ENCODE measurements around the gene RRAS2. TPM values are rescaled to one million over a fixed set of nuclear protein-coding genes. Genes with fewer than 3 reads are reported as not detected.
"Not testable (repeated sequence)": the region's sequence is repeated elsewhere in the genome, so short reads cannot be mapped to it uniquely, and the experiment has no call there.

The RRAS2 gene
- polyA plus RNA-seq, 3 donors = 0.19 to 0.31 TPM; not detected in 1

DNA sequence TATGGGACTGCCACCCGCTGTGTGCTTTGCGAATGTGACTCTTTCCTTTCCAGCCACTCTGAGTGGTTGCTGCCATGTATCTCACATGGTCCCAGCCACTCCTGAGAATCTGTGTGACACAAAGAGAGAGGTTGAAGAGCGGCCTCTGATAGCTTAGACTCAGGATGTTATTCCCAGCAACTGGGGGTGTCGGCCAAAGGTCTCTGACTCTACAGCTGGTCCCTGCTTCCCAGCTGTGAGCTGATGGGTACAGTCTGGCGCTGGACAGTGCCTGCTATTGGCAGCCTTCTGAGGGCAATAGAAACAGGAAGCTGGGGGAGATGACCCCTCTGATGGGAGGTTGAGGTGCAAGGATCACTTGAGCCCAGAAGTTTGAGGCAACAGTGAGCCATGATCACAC lies 105.1 kb downstream of the RRAS2 start:
- Histone ChIP-seq H3K27ac (ENCODE audit: low read depth in 1 of 2, low read length in 2 of 2) (no peak overlapping the region), H3K4me3 (replicated peaks in 1 of 3; ENCODE audit: low read depth in 2 of 3, low read length in 3 of 3) (no peak overlapping the region), H2AFZ (ENCODE audit: insufficient read depth, low read depth, low read length, poor library complexity, severe bottlenecking) (no peak overlapping the region), H3K4me1 (ENCODE audit: control insufficient read depth in 1 of 2, insufficient read depth in 2 of 2, low read length in 2 of 2) (no peaks in the 10 kb centered on the region), H4K20me1 (ENCODE audit: insufficient read depth, low read length) (no peaks in the 10 kb centered on the region), H3K79me2 (ENCODE audit: insufficient read depth, low read length) (no peaks in the 10 kb centered on the region), H3K4me2 (replicated peaks; ENCODE audit: extremely low read depth, low read length, poor library complexity, severe bottlenecking) (no peak overlapping the region), H3K36me3 (replicated peaks in 1 of 2; ENCODE audit: control insufficient read depth in 1 of 2, insufficient read depth in 2 of 2, low read length in 2 of 2) (no peaks in the 10 kb centered on the region), H3K27me3 (ENCODE audit: control insufficient read depth in 2 of 2, insufficient read depth in 2 of 2, low read length in 2 of 2) (peaks cover 2 to 4% of the 10 kb centered on the region in 2 donors), H3K9ac (ENCODE audit: insufficient read depth, low read length, poor library complexity, severe bottlenecking) (no peak overlapping the region), H3K9me3 (replicated peaks in 1 of 2; ENCODE audit: control insufficient read depth in 1 of 2, insufficient read depth in 1 of 2, low read length in 2 of 2) (no peaks in the 10 kb centered on the region)
- peaks cover 10 to 14% (median 13%) of the 10 kb centered on the region in 3 donors for H3K27me3 Mint-ChIP-seq (ENCODE audit: low read depth in 3 of 3)
- peaks cover 0 to 2% (median 0%) of the 10 kb centered on the region in 7 donors for H3K9me3 Mint-ChIP-seq
- DNase-seq = no peak
- no peak overlapping the region for H3K4me3 Mint-ChIP-seq
- H3K36me3 Mint-ChIP-seq = no peaks in the 10 kb centered on the region
- no peak overlapping the region for H3K27ac Mint-ChIP-seq
- TF ChIP-seq, protein P1, sequence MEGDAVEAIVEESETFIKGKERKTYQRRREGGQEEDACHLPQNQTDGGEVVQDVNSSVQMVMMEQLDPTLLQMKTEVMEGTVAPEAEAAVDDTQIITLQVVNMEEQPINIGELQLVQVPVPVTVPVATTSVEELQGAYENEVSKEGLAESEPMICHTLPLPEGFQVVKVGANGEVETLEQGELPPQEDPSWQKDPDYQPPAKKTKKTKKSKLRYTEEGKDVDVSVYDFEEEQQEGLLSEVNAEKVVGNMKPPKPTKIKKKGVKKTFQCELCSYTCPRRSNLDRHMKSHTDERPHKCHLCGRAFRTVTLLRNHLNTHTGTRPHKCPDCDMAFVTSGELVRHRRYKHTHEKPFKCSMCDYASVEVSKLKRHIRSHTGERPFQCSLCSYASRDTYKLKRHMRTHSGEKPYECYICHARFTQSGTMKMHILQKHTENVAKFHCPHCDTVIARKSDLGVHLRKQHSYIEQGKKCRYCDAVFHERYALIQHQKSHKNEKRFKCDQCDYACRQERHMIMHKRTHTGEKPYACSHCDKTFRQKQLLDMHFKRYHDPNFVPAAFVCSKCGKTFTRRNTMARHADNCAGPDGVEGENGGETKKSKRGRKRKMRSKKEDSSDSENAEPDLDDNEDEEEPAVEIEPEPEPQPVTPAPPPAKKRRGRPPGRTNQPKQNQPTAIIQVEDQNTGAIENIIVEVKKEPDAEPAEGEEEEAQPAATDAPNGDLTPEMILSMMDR (IDR thresholded peaks at IDR 0.05) = no peak
- intact Hi-C loops (cut with micrococcal nuclease) = loop anchor here in 1 of 2 donors (10.0 kb wide), 1 partner anchor 479 kb away; no protein-coding TSS in a partner anchor
- 92% methylated on average over 5 of the region's 5 CpGs for WGBS (ENCODE audit: insufficient coverage)
- no peaks in the 10 kb centered on the region for H3K4me1 Mint-ChIP-seq

DNA sequence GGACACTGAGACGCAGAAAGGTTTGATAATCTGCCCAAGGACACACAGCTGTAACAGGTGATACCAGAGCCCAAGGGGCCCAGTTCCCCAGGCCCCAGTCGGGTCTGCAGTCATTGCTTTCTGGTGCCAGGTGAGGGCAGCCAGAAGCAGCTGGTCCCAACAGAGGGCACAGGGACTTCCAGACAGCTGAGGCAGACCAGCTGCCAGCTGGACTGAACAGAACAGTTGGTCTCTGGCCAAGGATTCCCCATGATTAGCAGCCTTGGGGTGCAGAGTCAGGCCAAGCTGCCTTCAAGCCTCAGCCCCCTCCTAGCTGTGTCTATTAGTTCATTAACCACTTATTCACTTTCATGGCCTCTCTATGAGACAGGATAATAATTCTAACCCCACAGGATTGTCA lies 105.6 kb downstream of the RRAS2 start:
- H3K9me3 ChIP-seq (replicated peaks in 1 of 2; ENCODE audit: control insufficient read depth in 1 of 2, insufficient read depth in 1 of 2, low read length in 2 of 2) = no peaks in the 10 kb centered on the region
- WGBS (ENCODE audit: insufficient coverage) = 76% methylated on average over 2 of the region's 2 CpGs
- no peaks in the 10 kb centered on the region for H3K4me1 ChIP-seq (ENCODE audit: control insufficient read depth in 1 of 2, insufficient read depth in 2 of 2, low read length in 2 of 2)
- intact Hi-C loops (cut with micrococcal nuclease) = loop anchor here in 1 of 2 donors (10.0 kb wide), 1 partner anchor 479 kb away; no protein-coding TSS in a partner anchor
- no peak overlapping the region for H3K4me2 ChIP-seq (replicated peaks; ENCODE audit: extremely low read depth, low read length, poor library complexity, severe bottlenecking)
- Mint-ChIP-seq H3K4me1 (no peaks in the 10 kb centered on the region), H3K27ac (no peak overlapping the region), H3K4me3 (no peak overlapping the region), H3K36me3 (no peaks in the 10 kb centered on the region), H3K27me3 (ENCODE audit: low read depth in 3 of 3) (peaks cover 13 to 17% (median 14%) of the 10 kb centered on the region in 3 donors), H3K9me3 (peaks cover 0 to 3% (median 0%) of the 10 kb centered on the region in 7 donors)
- H3K9ac ChIP-seq (ENCODE audit: insufficient read depth, low read length, poor library complexity, severe bottlenecking) = no peak overlapping the region
- peaks cover 2 to 9% of the 10 kb centered on the region in 2 donors for H3K27me3 ChIP-seq (ENCODE audit: control insufficient read depth in 2 of 2, insufficient read depth in 2 of 2, low read length in 2 of 2)
- no peak overlapping the region for H3K27ac ChIP-seq (ENCODE audit: low read depth in 1 of 2, low read length in 2 of 2)
- H3K79me2 ChIP-seq (ENCODE audit: insufficient read depth, low read length) = no peaks in the 10 kb centered on the region
- no peak overlapping the region for H2AFZ ChIP-seq (ENCODE audit: insufficient read depth, low read depth, low read length, poor library complexity, severe bottlenecking)
- no peak overlapping the region for H3K4me3 ChIP-seq (replicated peaks in 1 of 3; ENCODE audit: low read depth in 2 of 3, low read length in 3 of 3)
- no peaks in the 10 kb centered on the region for H4K20me1 ChIP-seq (ENCODE audit: insufficient read depth, low read length)
- TF ChIP-seq, protein P1 (IDR thresholded peaks at IDR 0.05) = no peak
- H3K36me3 ChIP-seq (replicated peaks in 1 of 2; ENCODE audit: control insufficient read depth in 1 of 2, insufficient read depth in 2 of 2, low read length in 2 of 2) = no peaks in the 10 kb centered on the region
- DNase-seq = no peak

DNA sequence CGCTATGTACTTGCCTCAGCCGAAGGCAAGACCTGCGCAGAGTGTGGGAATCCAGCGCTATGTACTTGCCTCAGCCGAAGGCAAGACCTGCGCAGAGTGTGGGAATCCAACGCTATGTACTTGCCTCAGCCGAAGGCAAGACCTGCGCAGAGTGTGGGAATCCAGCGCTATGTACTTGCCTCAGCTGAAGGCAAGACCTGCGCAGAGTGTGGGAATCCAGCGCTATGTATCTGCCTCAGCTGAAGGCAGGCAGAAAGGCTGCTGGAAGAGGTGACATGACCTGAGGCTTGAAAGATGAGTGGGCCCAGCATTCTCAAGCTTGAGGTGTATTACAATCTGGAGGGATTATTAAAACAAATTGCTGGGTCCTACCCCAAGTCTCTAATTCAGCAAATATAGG lies 106.5 kb downstream of the RRAS2 start:
- WGBS (ENCODE audit: insufficient coverage) = 90% methylated on average over 2 of the region's 12 CpGs
- not testable (repeated sequence) for H3K9me3 Mint-ChIP-seq; H3K36me3 ChIP-seq (replicated peaks in 1 of 2; ENCODE audit: control insufficient read depth in 1 of 2, insufficient read depth in 2 of 2, low read length in 2 of 2); H4K20me1 ChIP-seq (ENCODE audit: insufficient read depth, low read length); H3K27ac ChIP-seq (ENCODE audit: low read depth in 1 of 2, low read length in 2 of 2); H3K4me2 ChIP-seq (replicated peaks; ENCODE audit: extremely low read depth, low read length, poor library complexity, severe bottlenecking); DNase-seq; H3K4me1 Mint-ChIP-seq; H3K79me2 ChIP-seq (ENCODE audit: insufficient read depth, low read length); H3K9ac ChIP-seq (ENCODE audit: insufficient read depth, low read length, poor library complexity, severe bottlenecking); H2AFZ ChIP-seq (ENCODE audit: insufficient read depth, low read depth, low read length, poor library complexity, severe bottlenecking); H3K4me1 ChIP-seq (ENCODE audit: control insufficient read depth in 1 of 2, insufficient read depth in 2 of 2, low read length in 2 of 2); H3K9me3 ChIP-seq (replicated peaks in 1 of 2; ENCODE audit: control insufficient read depth in 1 of 2, insufficient read depth in 1 of 2, low read length in 2 of 2); H3K27ac Mint-ChIP-seq; H3K4me3 ChIP-seq (replicated peaks in 1 of 3; ENCODE audit: low read depth in 2 of 3, low read length in 3 of 3); H3K36me3 Mint-ChIP-seq; H3K4me3 Mint-ChIP-seq
- peaks cover 2 to 15% of the 10 kb centered on the region in 2 donors for H3K27me3 ChIP-seq (ENCODE audit: control insufficient read depth in 2 of 2, insufficient read depth in 2 of 2, low read length in 2 of 2)
- H3K27me3 Mint-ChIP-seq (ENCODE audit: low read depth in 3 of 3) = peaks cover 14 to 24% (median 17%) of the 10 kb centered on the region in 3 donors
- intact Hi-C loops (cut with micrococcal nuclease) = loop anchor here in 1 of 2 donors (10.0 kb wide), 1 partner anchor 478 kb away; no protein-coding TSS in a partner anchor

All from CD14-positive monocyte (primary cell).